ENCODE data around the gene SND1.

SND1 gene

DNA sequence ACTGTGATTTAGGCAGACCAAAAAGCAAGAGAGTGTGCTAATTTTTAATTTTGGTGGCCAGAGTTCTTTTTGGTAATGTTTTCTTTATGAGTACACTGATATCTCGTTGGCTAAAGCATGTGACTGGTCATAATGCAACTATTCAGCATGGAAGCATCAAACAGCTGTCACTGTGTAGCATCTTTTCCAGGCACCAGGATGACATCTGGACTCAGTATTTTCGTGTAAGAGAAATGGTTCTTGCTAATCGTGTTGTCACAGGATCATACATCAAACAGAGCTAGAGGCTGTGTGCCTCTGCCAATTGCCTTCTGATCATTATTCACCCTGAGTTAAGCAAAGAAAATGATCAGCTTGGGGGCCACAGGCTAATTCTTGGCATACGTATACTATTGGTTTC is 118.9 kb downstream of the SND1 start:
- peak; percentile 28 to 79 for DNase-seq

GRCh38 chr7:127771707-127772106 is 119.7 kb downstream of the SND1 start:
- DNase-seq: no peak

GRCh38 chr7:127776776-127777386 is 124.9 kb downstream of the SND1 start:
- DNase-seq: no peak

- DNase-seq: no peak
Measured at GRCh38 chr7:127780489-127780888, 128.5 kb downstream of the SND1 start.

DNA sequence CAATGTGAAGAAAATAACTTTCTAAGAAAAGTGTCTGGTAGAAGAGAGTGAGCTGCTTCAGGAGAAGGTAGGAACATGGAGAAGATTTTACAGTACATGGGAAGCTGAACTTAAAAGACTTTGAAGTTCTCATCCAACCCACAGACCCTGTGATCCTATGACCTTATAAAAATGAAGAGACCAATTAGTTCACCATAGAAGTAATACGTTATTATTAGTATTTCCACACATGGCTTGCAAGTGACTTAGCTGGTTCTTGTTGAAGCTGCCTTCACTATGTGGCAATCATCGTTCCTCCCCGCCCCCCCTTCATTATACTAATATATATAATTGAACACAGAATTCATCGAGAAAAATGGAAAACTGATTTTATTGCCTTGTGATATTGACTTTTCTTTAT is 129.1 kb downstream of the SND1 start:
- DNase-seq: no peak

- no peak for DNase-seq
Measured at GRCh38 chr7:127782075-127782474, 130.1 kb downstream of the SND1 start.

DNA sequence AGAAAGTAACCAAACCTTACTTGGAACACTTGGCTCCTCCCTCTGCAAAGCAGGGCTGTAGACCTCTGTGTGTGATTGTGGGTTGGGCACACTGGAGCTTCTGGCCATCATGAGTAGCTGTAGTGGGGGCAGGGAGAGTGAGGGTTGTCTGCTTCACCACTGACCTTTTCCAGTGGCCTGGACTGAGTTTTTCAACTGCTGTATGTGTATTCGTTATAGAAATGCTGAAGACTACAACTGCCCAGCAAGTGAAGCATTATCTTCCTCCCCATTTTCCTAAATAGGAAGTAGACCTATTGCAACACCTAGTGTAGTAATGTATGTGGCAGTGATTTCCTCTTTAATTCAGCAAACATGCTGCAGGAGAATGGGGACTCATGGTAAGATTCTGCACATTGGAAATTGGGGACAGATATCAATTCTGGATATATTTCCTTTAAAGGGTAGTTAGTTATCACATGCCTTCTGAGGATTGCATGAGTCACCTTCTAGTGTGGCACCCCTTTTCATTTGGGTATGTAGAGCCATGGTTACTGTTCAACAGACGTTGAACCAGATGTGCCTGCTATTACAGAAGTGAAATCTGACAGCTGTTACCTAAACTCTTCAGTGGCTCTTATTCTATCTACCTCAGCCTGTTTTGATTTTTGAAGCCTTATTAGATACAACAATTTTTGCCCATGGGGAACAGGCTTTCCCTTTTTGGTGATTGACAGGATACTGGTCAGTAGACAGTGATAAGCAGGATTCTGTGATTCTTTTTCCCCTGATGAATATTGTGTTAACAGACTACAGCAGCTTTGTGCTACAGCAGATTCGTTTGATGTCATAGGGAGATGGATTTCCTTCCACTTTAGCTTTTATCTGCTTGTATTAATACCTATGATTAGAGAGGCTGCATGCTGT is 130.9 kb downstream of the SND1 start:
- DNase-seq: no peak

DNA sequence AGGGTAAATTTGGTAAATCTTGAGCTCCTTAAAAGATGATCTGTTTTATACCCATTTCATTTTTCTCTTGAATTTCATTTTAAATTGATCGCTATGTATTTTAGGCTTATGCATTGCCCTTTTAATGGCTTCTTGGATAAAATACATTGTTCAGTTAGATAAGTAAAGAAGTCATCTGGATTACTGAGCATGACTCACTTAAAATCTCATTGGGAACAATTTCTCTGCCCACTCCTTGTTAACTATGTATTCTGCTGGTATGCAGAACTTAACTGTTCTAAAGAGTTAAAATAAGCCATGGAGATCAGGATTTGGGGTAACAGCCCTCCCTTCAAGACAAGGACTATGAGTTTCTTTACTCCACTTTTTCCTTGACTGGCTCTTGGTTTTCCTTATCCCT is 134.2 kb downstream of the SND1 start:
- DNase-seq: no peak

GRCh38 chr7:127789031-127789430 is 137.0 kb downstream of the SND1 start:
- peak in 1 of 2 experiments; percentile 34 for DNase-seq

DNA sequence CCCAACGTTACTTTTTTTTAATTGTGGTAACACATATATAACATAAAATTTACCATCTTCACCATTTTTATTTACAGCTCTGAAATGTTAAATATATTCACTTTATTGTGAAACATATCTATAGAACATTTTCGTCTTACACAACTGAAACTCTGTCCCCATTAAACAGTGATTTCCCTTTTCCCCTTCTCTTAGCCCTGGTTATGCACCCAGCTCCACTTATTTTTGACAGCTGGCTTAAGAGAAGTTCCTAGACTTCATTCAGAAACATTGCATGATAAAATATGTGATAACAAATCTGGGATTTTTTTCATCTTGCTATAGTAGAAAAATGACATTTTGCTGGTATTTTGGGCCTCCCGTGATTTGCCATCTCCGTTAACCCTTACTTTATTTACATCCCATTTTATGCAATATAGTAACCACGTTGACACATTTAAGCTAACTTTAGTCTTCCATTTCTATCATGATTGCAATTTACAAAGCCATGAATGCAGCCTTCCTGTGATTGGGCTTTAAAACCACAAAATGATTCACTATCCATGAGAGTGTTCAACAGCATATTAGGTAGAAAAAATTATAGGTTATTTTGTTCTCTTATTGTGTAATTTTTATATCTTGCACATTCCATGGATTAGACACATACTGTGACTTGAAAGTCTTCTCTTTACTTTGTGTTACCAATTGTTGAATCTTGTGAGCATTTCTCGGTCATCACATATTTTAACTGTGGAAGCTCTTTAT is 139.6 kb downstream of the SND1 start:
- no peak for DNase-seq

- DNase-seq: no peak
Measured at GRCh38 chr7:127792528-127793342, 140.7 kb downstream of the SND1 start.

GRCh38 chr7:127793582-127793981 is 141.6 kb downstream of the SND1 start:
- DNase-seq: no peak

DNA sequence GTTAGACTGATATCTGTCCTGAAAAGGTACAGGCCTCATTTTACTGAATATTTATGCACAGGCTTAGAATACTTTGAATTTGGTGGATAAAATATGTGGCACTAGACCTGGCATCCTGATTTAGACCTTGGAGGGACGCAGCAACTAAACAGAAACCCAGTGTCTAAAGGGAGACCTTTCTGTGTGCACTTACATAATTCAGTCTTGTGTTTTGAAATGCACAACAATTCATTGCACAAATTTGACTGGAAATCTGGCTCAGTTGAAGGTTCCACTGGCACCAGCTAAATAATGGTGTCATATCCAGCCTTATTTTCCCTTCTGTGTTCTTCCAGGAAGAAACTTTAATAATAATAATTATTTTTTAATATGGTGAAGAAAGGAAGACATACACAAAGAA is 142.1 kb downstream of the SND1 start:
- DNase-seq: no peak

- DNase-seq: peak in 1 of 2 experiments; percentile 61
Measured at GRCh38 chr7:127794551-127794950, 142.6 kb downstream of the SND1 start.

DNA sequence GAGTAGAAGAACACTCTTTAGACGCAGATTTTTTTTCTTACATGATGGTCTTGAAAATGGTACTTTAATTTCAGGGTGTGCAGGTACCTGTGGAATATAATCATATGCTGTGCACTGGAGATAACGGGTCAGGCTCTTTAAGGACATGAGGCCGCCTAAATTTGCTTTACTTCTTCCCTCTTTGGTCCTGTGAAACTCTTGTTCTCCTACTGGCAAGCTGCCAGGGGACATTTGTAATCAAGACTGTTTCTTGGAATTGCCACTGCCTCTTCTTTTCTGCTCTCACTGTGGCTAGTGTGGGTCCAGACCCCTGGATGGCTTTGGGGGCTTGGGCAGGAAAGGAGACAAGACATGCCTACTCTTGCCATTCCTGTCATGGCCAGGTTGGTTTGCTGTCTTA is 146.0 kb downstream of the SND1 start:
- DNase-seq: peak in 1 of 2 experiments; percentile 4

GRCh38 chr7:127798769-127799372 is 146.9 kb downstream of the SND1 start:
- DNase-seq: no peak

DNA sequence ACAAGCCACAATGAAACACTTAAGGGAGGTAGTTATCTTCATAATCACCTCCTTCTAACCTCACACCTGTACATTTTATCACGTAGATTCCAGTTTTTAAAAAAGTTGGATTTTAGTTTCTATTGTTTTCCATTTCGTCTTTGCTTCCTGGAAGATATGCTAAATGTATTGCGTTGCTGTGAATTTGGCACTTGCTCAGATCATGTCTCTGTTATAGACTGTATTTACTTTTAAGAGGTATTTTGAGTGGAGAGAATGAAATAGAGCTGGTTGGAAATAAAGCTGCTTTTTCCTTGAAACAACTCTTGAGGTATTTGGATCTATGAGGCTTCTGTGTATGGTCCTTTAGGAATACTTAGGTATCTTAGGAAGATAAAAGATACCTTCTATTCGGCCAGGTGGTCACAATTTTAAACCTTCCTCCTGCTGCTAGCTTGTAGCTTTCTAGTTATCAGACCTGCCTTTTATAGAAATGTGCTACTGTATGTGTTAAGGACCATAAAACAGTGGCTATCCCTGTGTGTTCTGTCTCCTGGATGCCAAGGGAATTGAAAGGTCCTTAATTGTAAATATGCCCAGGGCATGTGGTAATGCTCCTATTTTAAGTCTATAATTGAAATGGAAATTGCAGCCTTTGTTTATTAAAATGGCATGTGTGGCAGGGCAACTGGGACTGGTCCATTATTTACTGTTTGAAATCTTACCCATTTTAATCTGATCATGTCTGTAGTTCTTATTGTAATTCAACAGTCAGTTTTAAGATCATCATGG is 147.7 kb downstream of the SND1 start:
- DNase-seq: no peak

- DNase-seq: no peak
Measured at GRCh38 chr7:127802845-127803244, 150.9 kb downstream of the SND1 start.

- DNase-seq: peak in 1 of 2 experiments; percentile 8
Measured at GRCh38 chr7:127803626-127804025, 151.6 kb downstream of the SND1 start.

DNA sequence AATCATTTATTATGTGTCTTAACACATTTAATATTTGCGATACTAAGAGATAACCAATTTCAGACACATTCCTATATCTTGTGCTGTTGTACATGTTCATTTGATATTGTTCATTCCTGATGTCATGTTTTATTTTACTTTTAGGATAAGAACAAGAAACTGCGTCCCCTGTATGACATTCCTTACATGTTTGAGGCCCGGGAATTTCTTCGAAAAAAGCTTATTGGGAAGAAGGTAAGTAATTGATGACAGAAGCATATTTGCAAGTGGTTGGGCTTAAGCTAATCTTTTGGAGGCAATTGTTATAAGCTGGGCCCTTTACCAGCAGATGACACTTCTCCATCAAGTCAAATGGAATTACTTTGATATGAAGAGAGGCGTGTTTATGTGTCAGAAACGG is 155.3 kb downstream of the SND1 start:
- DNase-seq: no peak

DNA sequence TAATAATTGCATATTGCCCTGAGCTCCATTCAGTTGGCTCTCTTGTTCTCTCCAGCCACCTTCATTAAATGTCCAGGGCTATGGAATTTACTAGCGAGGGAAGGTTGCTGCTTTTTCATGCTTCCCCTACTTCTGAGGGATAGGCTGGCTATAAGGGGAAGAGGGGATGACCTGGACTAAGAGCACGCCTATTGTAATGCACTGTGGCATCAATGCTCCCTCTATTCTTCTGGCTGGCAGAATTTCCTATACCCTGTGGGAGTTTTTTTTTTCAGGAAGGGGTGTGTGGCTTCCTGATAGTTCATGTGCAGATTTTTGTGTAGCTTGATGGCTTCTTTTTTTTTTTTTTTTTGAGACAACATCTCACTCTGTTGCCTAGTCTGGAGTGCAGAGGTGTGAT is 155.8 kb downstream of the SND1 start:
- no peak for DNase-seq

Data from NCI-H446 (cell line).